GM19395 (cell line): ENCODE data around the gene SOCS3.

Source experiments
- ATAC-seq: cut with Tn5 transposase; IDR thresholded peaks from one replicate; pipeline ENCODE4 v1.9.1; 2021; ENCODE audit warnings: mild to moderate bottlenecking, moderate library complexity; ENCODE audit not compliant: unreplicated experiment

Gene SOCS3

GRCh38 chr17:78353834-78354233 lies 6.0 kb downstream of the SOCS3 start:
- ATAC-seq: no peak

- ATAC-seq: no peak
Measured at GRCh38 chr17:78351449-78352006, 8.3 kb downstream of the SOCS3 start.

- no peak for ATAC-seq
Measured at GRCh38 chr17:78349891-78350642, 9.8 kb downstream of the SOCS3 start.

GRCh38 chr17:78348055-78348770 lies 11.7 kb downstream of the SOCS3 start:
- ATAC-seq: no peak

- no peak for ATAC-seq
Measured at GRCh38 chr17:78347453-78347852, 12.4 kb downstream of the SOCS3 start.

GRCh38 chr17:78346605-78347250 lies 13.1 kb downstream of the SOCS3 start:
- no peak for ATAC-seq

- ATAC-seq: no peak
Measured at GRCh38 chr17:78345791-78346494, 13.9 kb downstream of the SOCS3 start.

GRCh38 chr17:78345172-78345571 lies 14.7 kb downstream of the SOCS3 start:
- ATAC-seq: no peak

- no peak for ATAC-seq
Measured at GRCh38 chr17:78344666-78345065, 15.2 kb downstream of the SOCS3 start.

- ATAC-seq: no peak
Measured at GRCh38 chr17:78343543-78344201, 16.2 kb downstream of the SOCS3 start.

GRCh38 chr17:78343187-78343542 lies 16.7 kb downstream of the SOCS3 start:
- ATAC-seq: no peak

- ATAC-seq: no peak
Measured at GRCh38 chr17:78342449-78343186, 17.3 kb downstream of the SOCS3 start.

GRCh38 chr17:78341559-78342448 lies 18.1 kb downstream of the SOCS3 start:
- ATAC-seq: no peak

GRCh38 chr17:78340183-78340955 lies 19.5 kb downstream of the SOCS3 start:
- no peak for ATAC-seq

- ATAC-seq: no peak
Measured at GRCh38 chr17:78338486-78339259, 21.2 kb downstream of the SOCS3 start.

- ATAC-seq: peak; percentile 57
Measured at GRCh38 chr17:78337244-78338109, 22.4 kb downstream of the SOCS3 start.
